ENCODE data around the gene RBP2.

DNA sequence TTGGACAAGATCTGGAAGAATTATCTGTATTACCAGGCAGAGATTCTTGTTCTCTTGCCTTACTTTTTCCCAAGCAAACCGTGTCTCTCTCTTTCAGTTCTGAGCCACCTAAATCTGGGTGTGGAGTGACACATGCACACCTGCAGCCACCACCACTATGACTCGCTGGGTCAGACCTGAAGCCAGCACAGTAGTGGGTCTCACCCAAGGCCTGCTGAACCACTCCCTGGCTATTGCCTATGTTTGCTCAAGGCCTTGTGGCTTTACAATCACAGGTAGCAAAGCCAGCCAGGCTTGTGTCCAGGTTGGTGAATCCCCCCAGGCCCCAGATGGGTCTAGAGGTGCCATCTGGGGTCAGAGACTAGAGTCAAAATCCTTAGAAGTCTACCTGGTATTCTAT lies 58.2 kb downstream of the RBP2 start:
- TF ChIP-seq, protein P1, sequence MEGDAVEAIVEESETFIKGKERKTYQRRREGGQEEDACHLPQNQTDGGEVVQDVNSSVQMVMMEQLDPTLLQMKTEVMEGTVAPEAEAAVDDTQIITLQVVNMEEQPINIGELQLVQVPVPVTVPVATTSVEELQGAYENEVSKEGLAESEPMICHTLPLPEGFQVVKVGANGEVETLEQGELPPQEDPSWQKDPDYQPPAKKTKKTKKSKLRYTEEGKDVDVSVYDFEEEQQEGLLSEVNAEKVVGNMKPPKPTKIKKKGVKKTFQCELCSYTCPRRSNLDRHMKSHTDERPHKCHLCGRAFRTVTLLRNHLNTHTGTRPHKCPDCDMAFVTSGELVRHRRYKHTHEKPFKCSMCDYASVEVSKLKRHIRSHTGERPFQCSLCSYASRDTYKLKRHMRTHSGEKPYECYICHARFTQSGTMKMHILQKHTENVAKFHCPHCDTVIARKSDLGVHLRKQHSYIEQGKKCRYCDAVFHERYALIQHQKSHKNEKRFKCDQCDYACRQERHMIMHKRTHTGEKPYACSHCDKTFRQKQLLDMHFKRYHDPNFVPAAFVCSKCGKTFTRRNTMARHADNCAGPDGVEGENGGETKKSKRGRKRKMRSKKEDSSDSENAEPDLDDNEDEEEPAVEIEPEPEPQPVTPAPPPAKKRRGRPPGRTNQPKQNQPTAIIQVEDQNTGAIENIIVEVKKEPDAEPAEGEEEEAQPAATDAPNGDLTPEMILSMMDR (IDR thresholded peaks at IDR 0.05), result no peak
- TF ChIP-seq POLR2A (IDR thresholded peaks at IDR 0.05), result no peak
